Endothelial cell of umbilical vein (primary cell): Measurements from ENCODE around the gene BNIP5. TPM values are rescaled to one million over a fixed set of nuclear protein-coding genes. Genes with fewer than 3 reads are reported as not detected.

Experiments
- BruUV-seq: library from RNA; stranded (reverse); fragments of 400-500 nt; replicated peaks from 2 replicates; lab custom pipeline; 2021; lab: Mats Ljungman, UMichigan
- CTCF ChIA-PET: fragments of 300-600, 350-600 bp; sonication (Branson Sonifier 250); formaldehyde crosslinking; loops from one replicate; lab custom pipeline; 2021; ENCODE audit warnings: antibody characterized with exemption, inconsistent platforms; lab: Charles Lee
- POLR2A ChIA-PET: fragments of 300-600, 350-600 bp; sonication (Branson Sonifier 250); formaldehyde crosslinking; loops from one replicate; lab custom pipeline; 2021; ENCODE audit warnings: antibody characterized with exemption, inconsistent platforms; lab: Charles Lee
- DNase-seq: peaks from one replicate; pipeline ENCODE4 v3.0.0-alpha.2; 2011; ENCODE audit warnings: low read depth, low spot score
- FAIRE-seq: peaks from 2 replicates; lab custom pipeline; 2011; peaks lifted over from hg19 to GRCh38; lab: Jason Lieb, UNC
- H2AFZ ChIP-seq: 2 replicates; pipeline ENCODE4 v1.6.0; 2012; ENCODE audit warnings: low read depth, low read length, control low read depth, inconsistent platforms
- H3K27ac ChIP-seq: 2 replicates; pipeline ENCODE4 v1.5.1; 2011; ENCODE audit warnings: low read depth, mild to moderate bottlenecking, control low read depth, low read length, moderate library complexity; ENCODE audit not compliant: insufficient read depth
- H3K27me3 ChIP-seq, 2 experiments: 2 replicates each; pipeline versions ENCODE4 v1.6.0 to v1.6.1; 2011; ENCODE audit warnings: low read length in 2 of 2, mixed read lengths in 1 of 2; ENCODE audit not compliant: control insufficient read depth in 2 of 2, insufficient read depth in 2 of 2
- H3K36me3 ChIP-seq, 2 experiments: 2 replicates in 1 of 2; 3 replicates in 1 of 2; pipeline ENCODE4 v1.5.1; 2011; ENCODE audit warnings: low read length in 2 of 2, mild to moderate bottlenecking in 1 of 2, moderate library complexity in 1 of 2; ENCODE audit not compliant: control insufficient read depth in 2 of 2, insufficient read depth in 2 of 2; ENCODE audit errors: extremely low read depth in 1 of 2
- H3K4me1 ChIP-seq: 3 replicates; pipeline ENCODE4 v1.5.1; 2011; ENCODE audit warnings: mild to moderate bottlenecking, low read length; ENCODE audit not compliant: control insufficient read depth, insufficient read depth; ENCODE audit errors: extremely low read depth
- H3K4me2 ChIP-seq: 2 replicates; pipeline ENCODE4 v1.6.1; 2011; ENCODE audit warnings: low read length, control low read depth, mixed read lengths; ENCODE audit not compliant: insufficient read depth
- H3K4me3 ChIP-seq, 3 experiments: fragments of 200-600 bp in 1 of 3; sonication (generic), shearing (Covaris generic) in 1 of 3; replicated peaks in 1 of 3; 2 replicates each; pipeline ENCODE4 v1.5.1; 2011 to 2016; ENCODE audit warnings: control low read depth in 3 of 3, low read length in 3 of 3, mild to moderate bottlenecking in 2 of 3, inconsistent platforms in 1 of 3, low read depth in 1 of 3, moderate library complexity in 1 of 3; ENCODE audit not compliant: insufficient read depth in 1 of 3
- H3K79me2 ChIP-seq: 2 replicates; pipeline ENCODE4 v1.6.0; 2012; ENCODE audit warnings: low read length, inconsistent platforms; ENCODE audit not compliant: control insufficient read depth, insufficient read depth
- H3K9ac ChIP-seq: replicated peaks from 2 replicates; pipeline ENCODE3; 2011; ENCODE audit warnings: low read length, control low read depth; ENCODE audit not compliant: insufficient read depth; ENCODE audit errors: extremely low read depth
- H3K9me1 ChIP-seq: replicated peaks from 3 replicates; pipeline ENCODE4 v1.6.0; 2011; ENCODE audit warnings: mild to moderate bottlenecking, low read length; ENCODE audit not compliant: control insufficient read depth, insufficient read depth; ENCODE audit errors: extremely low read depth
- H3K9me3 ChIP-seq: replicated peaks from 2 replicates; pipeline ENCODE4 v1.5.1; 2012; ENCODE audit warnings: low read length, inconsistent platforms; ENCODE audit not compliant: control insufficient read depth, insufficient read depth
- H4K20me1 ChIP-seq: replicated peaks from 2 replicates; pipeline ENCODE3; 2011; ENCODE audit warnings: mild to moderate bottlenecking, low read length; ENCODE audit not compliant: control insufficient read depth, insufficient read depth; ENCODE audit errors: extremely low read depth
- CTCF ChIP-seq, 2 donors: IDR thresholded peaks; 1 replicate in 1 of 2; 2 replicates in 1 of 2; pipeline ENCODE4 v1.5.1; 2011; ENCODE audit warnings: low read length in 2 of 2, mild to moderate bottlenecking in 2 of 2, moderate library complexity in 2 of 2, control low read depth in 1 of 2, inconsistent platforms in 1 of 2, low read depth in 1 of 2; ENCODE audit not compliant: insufficient read depth in 1 of 2; ENCODE audit errors: extremely low read depth in 1 of 2
- EZH2 ChIP-seq: IDR thresholded peaks from 2 replicates; pipeline ENCODE4 v1.6.1; 2012; ENCODE audit warnings: borderline replicate concordance, low read depth, mild to moderate bottlenecking, moderate library complexity, low read length, inconsistent platforms; ENCODE audit not compliant: severe bottlenecking
- FOS ChIP-seq: IDR thresholded peaks from 2 replicates; pipeline ENCODE4 v1.6.1; 2011; ENCODE audit warnings: mild to moderate bottlenecking, low read length, moderate library complexity, borderline replicate concordance; ENCODE audit not compliant: insufficient read depth
- GATA2 ChIP-seq: IDR thresholded peaks from 2 replicates; pipeline ENCODE4 v1.7.0; 2011; ENCODE audit warnings: low read depth, mild to moderate bottlenecking, moderate library complexity, mixed read lengths, low read length; ENCODE audit not compliant: insufficient read length, insufficient read depth
- JUN ChIP-seq: IDR thresholded peaks from 2 replicates; pipeline ENCODE4 v1.6.1; 2011; ENCODE audit warnings: borderline replicate concordance, low read depth; ENCODE audit not compliant: insufficient read length, insufficient read depth
- MAX ChIP-seq: IDR thresholded peaks from 2 replicates; pipeline ENCODE4 v1.6.1; 2011; ENCODE audit not compliant: insufficient read depth, insufficient read length
- MYC ChIP-seq: IDR thresholded peaks from one replicate; pipeline ENCODE4 v1.6.1; 2011; ENCODE audit warnings: mild to moderate bottlenecking, low read depth, low read length
- POLR2A ChIP-seq: IDR thresholded peaks from 2 replicates; pipeline ENCODE4 v1.6.1; 2012; ENCODE audit warnings: low read depth, mild to moderate bottlenecking, control low read depth, low read length
- POLR2AphosphoS5 ChIP-seq: IDR thresholded peaks from 2 replicates; pipeline ENCODE4 v1.6.1; 2012; ENCODE audit warnings: low read depth, mild to moderate bottlenecking, control low read depth, low read length, moderate library complexity; ENCODE audit not compliant: insufficient read depth
- dilution Hi-C: fragments of 300-500 bp; cut with MboI; formaldehyde crosslinking; loops from one replicate; pipeline ENCODE4 v1.15.0; 2019; ENCODE audit warnings: low sequenced_read_pairs; ENCODE audit not compliant: extremely low pct_ligation_motif_present
- intact Hi-C: fragments of 100-400 bp; cut with micrococcal nuclease; formaldehyde crosslinking; loops from one replicate; pipeline ENCODE4 v1.10.0; 2022
- polyA plus RNA-seq, 4 experiments: library from polyadenylated mRNA; depleted of rRNA in 3 of 4; stranded (reverse) in 3 of 4; unstranded in 1 of 4; fragments of >200 nt; gene quantifications; 2 replicates each; pipeline versions ENCODE4 v1.2.1 to v1.2.3, GENCODE V29; 2011 to 2012; ENCODE audit warnings: missing spikeins in 1 of 4
- total RNA-seq: library from RNA; stranded (reverse); gene quantifications from 2 replicates; pipeline ENCODE4 v1.2.3, GENCODE V29; 2021

BNIP5 gene
- total and polyA plus RNA-seq, 2 donors (not counting 3 experiments of a cell fraction or from before 2014, with no cell fraction given): not detected

- intact Hi-C loops (no loop called here), dilution Hi-C loops (no loop called here)
- Histone ChIP-seq H2AFZ (no peak overlapping the region), H3K27me3 (peaks cover 19 to 23% of the 10 kb centered on the region in 2 experiments), H4K20me1 (no peaks in the 10 kb centered on the region), H3K9me1 (no peaks in the 10 kb centered on the region), H3K79me2 (no peaks in the 10 kb centered on the region), H3K9ac (no peak overlapping the region), H3K36me3 (no peaks in the 10 kb centered on the region), H3K4me2 (no peak overlapping the region), H3K9me3 (no peaks in the 10 kb centered on the region), H3K4me1 (no peaks in the 10 kb centered on the region), H3K27ac (no peak overlapping the region), H3K4me3 (no peak overlapping the region)
- TF ChIP-seq GATA2 (no peak), FOS (no peak), MYC (no peak), MAX (no peak), POLR2A (no peak), JUN (no peak), POLR2AphosphoS5 (no peak), CTCF (IDR thresholded peaks at IDR 0.05; ENCODE audit: extremely low read depth in 1 of 2, insufficient read depth in 1 of 2, low read depth in 1 of 2, low read length in 2 of 2) (no peak), EZH2 (no peak)
- no peak for FAIRE-seq
- DNase-seq: no peak
- ChIA-PET CTCF (interaction anchor here (2.0 to 2.1 kb wide), 2 partner anchors 18 to 20 kb away, joined by 8 to 13 read pairs; no protein-coding TSS in a partner anchor), POLR2A (no interaction called here)
- BruUV-seq: no TSS peak
These were observed 14.1 kb downstream of the BNIP5 start for GRCh38 chr6:36322591-36322990.
